IMR-90 (cell line): ENCODE results near the gene MCF2L.
"Not testable (repeated sequence)": the region's sequence is repeated elsewhere in the genome, so short reads cannot be mapped to it uniquely, and the experiment has no call there.

Experiments used
- POLR2A ChIP-seq: IDR thresholded peaks from 2 replicates; pipeline ENCODE4 v1.6.1; 2012; ENCODE audit warnings: mild to moderate bottlenecking, low read depth, low read length
- TF ChIP-seq, protein P1 (sequence below): conservative IDR thresholded peaks from 2 replicates; pipeline ENCODE4 v1.5.1; 2012; ENCODE audit warnings: mild to moderate bottlenecking, low read depth, low read length, improper control_type of control experiment

DNA sequence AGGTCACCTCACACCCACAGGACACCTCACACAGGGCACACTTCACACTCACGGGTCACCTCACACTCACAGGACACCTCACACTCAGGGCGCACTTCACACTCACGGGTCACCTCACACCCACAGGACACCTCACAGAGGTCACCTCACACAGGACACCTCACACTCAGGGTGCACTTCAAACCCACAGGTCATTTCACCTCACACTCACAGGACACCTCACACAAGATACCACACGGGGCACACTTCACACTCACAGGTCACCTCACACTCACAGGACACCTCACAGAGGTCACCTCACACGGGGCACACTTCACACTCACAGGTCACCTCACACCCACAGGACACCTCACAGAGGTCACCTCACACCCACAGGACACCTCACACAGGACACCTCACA lies 142.8 kb downstream of the MCF2L start:
- TF ChIP-seq, protein P1, sequence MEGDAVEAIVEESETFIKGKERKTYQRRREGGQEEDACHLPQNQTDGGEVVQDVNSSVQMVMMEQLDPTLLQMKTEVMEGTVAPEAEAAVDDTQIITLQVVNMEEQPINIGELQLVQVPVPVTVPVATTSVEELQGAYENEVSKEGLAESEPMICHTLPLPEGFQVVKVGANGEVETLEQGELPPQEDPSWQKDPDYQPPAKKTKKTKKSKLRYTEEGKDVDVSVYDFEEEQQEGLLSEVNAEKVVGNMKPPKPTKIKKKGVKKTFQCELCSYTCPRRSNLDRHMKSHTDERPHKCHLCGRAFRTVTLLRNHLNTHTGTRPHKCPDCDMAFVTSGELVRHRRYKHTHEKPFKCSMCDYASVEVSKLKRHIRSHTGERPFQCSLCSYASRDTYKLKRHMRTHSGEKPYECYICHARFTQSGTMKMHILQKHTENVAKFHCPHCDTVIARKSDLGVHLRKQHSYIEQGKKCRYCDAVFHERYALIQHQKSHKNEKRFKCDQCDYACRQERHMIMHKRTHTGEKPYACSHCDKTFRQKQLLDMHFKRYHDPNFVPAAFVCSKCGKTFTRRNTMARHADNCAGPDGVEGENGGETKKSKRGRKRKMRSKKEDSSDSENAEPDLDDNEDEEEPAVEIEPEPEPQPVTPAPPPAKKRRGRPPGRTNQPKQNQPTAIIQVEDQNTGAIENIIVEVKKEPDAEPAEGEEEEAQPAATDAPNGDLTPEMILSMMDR: not testable (repeated sequence)
- TF ChIP-seq POLR2A: not testable (repeated sequence)
